Forelimb muscle (tissue), 1 donor: ENCODE results near the gene EPB41L2. TPM values are rescaled to one million over a fixed set of nuclear protein-coding genes. Genes with fewer than 3 reads are reported as not detected.
"Not testable (repeated sequence)": the region's sequence is repeated elsewhere in the genome, so short reads cannot be mapped to it uniquely, and the experiment has no call there.

ENCODE experiments used
- DNase-seq: peaks from one replicate; pipeline ENCODE4 v3.0.0-alpha.2; 2013; ENCODE audit warnings: low read depth
- polyA plus RNA-seq: library from polyadenylated mRNA; unstranded; fragments of 120-200 nt; gene quantifications from one replicate; pipeline ENCODE4 v1.2.1, GENCODE V29; 2013; ENCODE audit not compliant: insufficient read length

EPB41L2 gene
- polyA plus RNA-seq, 1 donor = 190 TPM

GRCh38 chr6:130947464-130947863 lies 115.6 kb downstream of the EPB41L2 start:
- no peak for DNase-seq

GRCh38 chr6:130946076-130946475 lies 117.0 kb downstream of the EPB41L2 start:
- no peak for DNase-seq

DNA sequence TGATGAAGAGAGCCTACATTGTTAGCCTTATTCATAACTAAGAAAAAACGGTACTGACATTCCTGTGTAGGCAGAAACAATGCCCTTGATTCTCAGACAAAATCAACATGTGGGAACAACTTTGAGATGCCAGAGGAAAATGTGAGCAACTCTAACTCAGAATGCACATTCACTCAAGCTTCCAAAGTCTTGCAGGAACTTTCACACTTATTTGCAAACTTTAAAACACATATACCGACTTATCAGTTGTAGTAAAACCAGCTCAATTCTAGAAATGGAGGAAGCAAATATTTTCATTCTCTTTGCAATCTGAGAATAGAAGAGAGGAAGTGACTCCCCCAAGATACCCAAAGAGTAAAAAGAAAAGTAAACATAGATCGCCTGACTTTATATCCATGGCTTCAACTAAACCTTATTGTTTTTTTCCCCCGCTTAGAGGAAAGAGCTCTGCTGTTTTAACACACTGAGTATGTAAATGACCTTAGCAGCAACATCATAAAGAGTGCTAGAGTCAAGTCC lies 117.6 kb downstream of the EPB41L2 start:
- DNase-seq = no peak

GRCh38 chr6:130944486-130944885 lies 118.6 kb downstream of the EPB41L2 start:
- no peak for DNase-seq

DNA sequence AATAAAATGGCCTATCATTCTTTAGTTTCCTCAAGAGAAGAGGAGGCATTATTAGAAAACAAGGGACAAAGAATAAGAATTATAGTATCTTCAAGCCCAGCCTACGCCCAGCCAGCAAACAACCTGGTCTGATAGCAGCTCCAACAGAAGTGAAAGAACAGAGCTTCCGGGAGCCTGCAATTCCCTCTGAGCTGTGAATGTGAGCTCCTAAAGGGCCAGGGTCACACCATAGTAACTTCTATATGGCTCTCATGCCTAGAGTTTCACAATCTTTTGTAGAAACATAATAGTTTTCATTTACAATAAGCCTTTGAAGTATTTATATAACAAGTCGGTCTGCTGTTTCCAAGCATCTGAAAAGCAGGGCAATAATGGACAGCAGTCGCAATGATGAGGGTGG lies 119.3 kb downstream of the EPB41L2 start:
- DNase-seq = no peak

GRCh38 chr6:130942752-130943151 lies 120.3 kb downstream of the EPB41L2 start:
- not testable (repeated sequence) for DNase-seq

- no peak for DNase-seq
These were observed 125.0 kb downstream of the EPB41L2 start for GRCh38 chr6:130937942-130938604.

DNA sequence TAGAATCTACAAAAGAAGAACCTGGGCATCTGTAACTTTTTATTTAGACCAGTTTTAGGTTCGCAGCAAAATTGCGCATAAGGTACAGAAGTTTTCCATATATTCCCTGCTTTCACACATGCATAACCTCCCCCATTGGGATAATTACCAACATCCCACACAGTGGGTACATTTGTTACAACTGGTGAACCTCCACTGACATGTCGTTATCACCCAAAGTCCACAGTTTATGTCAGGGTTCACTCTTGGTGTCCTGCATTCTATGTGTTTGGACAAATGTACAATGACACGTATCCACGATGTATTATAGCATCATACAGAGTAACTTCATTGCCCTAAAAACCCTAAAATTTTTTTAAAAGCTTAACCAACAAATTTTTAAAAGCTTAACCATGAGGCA lies 126.1 kb downstream of the EPB41L2 start:
- no peak for DNase-seq

DNA sequence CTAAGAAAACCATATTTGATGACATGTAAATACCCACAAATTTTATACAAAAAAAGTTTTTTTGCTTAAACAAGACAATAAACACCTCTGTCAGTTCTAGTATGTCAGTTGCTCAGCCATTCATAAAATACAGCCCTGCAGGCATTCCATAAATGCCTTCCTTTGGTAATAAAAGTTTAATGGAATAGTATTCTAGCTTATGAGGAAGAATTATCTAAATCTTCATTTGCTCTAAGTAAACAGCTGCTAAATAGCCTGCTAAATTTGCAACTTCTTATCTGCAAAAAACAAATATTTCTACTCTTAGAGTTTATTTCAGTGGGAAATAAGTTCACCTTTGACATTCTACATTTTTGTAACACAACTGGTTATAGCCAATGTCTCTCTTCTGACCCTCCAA lies 127.1 kb downstream of the EPB41L2 start:
- DNase-seq = no peak

- no peak for DNase-seq
These were observed 128.0 kb downstream of the EPB41L2 start for GRCh38 chr6:130934848-130935585.

GRCh38 chr6:130933712-130934200 lies 129.3 kb downstream of the EPB41L2 start:
- DNase-seq = no peak

DNA sequence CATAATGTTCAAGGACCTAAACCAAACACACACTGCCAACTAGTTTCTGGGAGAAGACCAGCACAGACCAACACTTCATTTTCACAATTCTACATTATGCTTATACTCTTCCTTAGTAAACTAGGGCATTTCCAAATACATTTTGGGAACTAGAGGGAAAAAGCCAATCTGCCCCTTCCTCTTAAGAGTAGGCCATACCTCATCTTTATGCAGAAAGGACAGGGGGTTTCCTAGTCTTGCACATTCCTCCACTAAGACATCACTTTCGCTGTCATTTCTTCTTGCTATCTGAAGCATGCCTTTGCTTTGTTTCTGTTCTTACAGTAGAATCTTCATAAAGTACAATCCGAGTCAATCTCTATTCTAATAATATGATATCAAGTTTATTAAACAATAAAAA lies 130.1 kb downstream of the EPB41L2 start:
- no peak for DNase-seq

DNA sequence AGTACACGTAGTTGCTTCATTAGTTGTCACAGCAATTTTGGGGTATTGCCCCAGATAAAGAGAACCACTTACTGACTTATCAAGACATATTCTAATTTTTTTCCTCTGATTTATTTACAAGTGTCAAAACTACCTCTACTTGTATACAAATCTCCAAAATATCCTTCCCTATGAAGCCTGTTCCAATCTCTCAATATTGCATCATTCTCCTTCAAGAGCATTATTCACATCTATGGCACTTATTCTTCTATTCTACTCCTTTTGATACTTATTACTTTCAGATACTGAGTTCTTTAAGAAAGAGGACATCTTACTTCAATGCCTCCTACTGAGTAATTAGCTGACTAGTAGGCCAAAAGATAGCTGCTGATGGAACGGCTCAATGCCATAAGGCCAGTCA lies 130.6 kb downstream of the EPB41L2 start:
- DNase-seq = no peak

DNA sequence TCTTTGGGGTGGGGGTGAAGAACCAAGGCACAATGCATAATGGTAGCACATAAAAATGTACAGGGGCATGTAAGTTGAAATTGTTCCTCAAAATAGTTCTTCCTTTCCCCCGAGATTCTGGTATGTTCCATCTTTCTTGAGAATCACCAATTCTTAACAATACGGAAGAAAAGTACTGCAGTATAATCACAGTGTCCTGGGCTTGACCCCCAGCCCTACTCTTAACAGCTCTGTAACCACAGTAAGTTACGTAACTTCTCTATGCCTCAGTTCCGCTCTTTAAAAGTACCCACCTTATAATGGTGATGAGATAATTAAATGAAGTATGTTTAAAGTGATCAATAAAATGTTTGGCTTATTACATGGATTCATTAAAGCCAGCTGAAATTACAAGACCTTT lies 131.4 kb downstream of the EPB41L2 start:
- no peak for DNase-seq

DNA sequence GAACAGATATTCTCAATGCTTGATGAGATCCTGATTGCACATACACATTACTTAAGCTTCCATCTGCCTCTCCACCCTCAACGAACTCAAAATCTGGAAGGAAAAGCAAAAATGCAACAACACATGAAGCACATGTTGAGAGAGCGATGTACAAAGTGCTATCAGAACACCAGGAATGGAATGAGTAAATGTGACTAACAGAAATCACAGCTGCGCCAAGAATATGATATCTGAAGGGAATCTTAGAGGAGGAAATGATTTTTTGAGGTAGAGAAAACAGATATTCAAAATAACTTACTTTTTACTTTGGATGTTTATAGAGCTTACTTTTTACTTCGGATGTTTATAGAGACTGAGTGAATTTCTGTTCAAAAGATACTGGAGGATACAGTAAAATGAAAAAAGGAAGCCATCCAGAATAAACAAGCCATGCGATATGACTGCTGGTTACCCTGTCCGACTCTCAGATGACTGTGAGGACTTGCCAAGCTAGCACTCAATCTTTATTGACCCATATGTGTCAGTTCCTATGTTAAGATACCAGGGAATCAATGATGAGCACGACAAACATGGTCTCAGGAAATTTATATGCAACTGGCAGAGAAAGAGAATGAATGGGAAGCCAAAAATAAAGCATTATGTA lies 133.9 kb downstream of the EPB41L2 start:
- DNase-seq = no peak

DNA sequence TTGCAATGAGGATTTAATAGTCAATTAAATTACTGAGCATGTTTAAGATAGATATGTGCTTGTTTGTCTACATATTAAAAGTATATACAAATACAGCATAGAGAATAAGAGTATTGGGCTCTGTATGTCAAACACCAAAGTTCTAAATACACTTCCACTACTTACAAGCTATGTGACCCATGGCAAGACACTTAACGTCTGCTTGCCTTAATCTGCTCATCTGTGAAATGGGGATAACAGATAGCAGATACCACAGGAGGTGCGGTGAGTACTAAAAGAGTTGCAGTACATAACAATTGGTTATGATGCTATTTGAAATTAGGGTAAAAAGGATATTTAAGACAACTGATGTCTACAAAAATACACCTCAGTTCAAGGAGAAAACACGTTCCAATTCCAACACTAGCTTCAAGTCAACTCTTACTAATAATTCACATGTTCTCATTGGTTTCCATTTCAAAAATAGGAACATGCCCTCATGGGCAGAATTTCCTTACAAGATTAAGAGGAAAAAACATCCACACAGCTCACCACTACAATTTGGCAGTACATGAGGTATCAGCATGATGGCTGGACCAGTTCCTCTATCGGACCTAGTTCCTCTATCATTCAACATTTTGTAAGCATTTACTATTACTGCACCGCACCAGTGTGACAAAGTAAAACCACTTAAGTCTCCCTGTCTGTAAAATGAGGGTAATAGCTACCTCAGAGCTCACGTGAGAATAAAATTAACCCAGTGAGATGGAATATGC lies 134.7 kb downstream of the EPB41L2 start:
- DNase-seq = no peak

DNA sequence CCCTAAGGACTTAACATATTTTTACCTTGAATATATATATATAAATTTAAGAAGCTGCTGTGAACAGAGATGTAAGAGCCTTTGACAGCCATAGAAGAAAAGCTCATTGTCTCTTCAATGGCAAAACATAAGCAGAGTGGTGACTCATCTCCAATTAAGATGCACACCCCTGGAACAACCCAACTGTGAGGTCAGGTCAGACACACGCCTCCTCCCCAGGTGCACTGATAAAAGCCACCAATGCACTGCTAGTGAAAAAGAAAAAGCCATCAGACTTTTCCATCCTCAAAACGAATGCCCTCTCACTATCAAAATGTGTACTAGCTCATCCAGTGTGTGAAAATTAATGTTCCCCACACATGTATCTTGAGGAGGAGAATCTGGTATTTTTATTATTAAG lies 135.7 kb downstream of the EPB41L2 start:
- DNase-seq = no peak

DNA sequence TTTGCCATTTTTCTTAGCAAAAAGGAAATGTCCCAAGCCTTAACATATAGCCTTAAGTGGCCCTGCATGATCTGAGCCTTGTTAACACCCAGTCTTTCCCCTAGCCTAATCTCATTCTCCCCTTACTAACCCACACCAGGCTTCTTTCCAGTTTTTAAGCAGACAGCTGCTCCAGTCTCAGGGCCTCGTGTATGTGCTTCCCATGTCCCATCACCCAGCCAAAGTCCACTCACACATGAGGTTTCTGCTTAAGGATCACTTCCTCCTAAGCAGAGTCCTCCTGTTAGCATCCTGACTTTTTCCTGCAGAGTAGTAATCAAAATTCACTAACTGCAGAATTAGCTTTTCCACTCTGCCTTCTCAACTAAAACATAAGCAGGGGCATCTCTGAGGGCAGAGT lies 139.7 kb downstream of the EPB41L2 start:
- no peak for DNase-seq

DNA sequence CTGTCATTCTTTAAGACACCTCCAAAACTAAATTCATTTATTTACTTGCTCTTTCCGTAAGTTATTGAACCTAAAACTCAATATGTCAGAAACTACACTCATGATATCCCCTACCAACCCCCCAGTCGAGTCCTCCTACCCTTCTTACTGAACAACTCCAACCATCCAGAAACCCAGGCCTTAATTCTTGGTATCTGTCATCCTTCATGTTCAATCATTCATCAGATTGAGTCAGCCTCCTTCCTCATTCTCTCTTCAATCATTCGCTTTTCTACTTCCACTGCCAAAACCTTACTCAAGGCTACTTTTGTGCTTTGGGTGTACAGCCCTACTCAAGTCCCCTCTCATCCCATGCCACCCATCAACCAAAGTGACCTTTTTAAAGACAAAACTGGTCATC lies 140.1 kb downstream of the EPB41L2 start:
- no peak for DNase-seq

DNA sequence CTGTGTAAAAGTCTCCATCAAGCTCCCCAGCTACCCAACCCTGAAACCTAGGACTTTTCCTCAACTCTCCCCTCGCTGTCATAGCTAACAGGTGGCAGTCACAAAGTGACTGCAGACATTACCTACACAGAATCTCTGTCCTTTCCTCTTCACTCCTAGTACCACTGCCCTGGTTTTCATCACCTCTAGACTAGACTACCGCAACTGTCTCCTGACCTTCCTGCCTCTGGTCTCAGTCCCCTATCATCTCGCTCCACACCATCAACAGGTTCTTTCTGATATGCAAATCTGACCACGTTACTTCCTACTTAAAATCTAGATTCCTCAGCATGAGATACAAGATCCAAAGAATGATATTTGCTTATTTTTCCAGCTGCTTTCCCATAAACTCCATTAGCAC lies 142.1 kb downstream of the EPB41L2 start:
- no peak for DNase-seq

DNA sequence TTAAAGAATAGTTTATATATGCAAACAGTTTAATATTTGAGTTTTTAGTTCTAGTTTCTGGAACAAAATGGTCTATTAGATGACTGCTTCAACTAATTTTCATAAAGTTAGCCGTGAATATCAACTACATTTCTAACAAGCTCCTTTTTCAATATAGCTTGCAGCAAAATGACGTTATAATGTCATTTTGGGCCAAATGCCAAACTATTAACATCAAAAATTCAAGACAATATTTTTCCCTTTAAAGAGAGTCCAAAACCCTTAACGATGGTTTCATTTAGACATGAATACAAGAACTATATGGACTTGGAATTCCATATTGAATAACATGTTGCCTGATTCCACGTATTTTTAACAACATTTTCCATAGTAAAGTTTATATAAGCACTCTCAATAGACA lies 144.9 kb downstream of the EPB41L2 start:
- no peak for DNase-seq

GRCh38 chr6:130915606-130916005 lies 147.4 kb downstream of the EPB41L2 start:
- not testable (repeated sequence) for DNase-seq
